HG03139 (cell line): ENCODE results near the gene AGTPBP1.

Experiments used
- ATAC-seq: cut with Tn5 transposase; IDR thresholded peaks from one replicate; pipeline ENCODE4 v1.9.1; 2021; ENCODE audit not compliant: unreplicated experiment

AGTPBP1 gene

GRCh38 chr9:85502815-85503655 lies 238.7 kb downstream of the AGTPBP1 start:
- no peak for ATAC-seq

GRCh38 chr9:85501882-85502281 lies 239.9 kb downstream of the AGTPBP1 start:
- ATAC-seq, result no peak

- ATAC-seq, result no peak
Observed at GRCh38 chr9:85501456-85501855, 240.3 kb downstream of the AGTPBP1 start.
